ENCODE results near the gene RHOH.
"Not testable (repeated sequence)": the region's sequence is repeated elsewhere in the genome, so short reads cannot be mapped to it uniquely, and the experiment has no call there.

The RHOH gene

GRCh38 chr4:40264497-40264896 is 67.7 kb downstream of the RHOH start:
- DNase-seq = no peak

GRCh38 chr4:40264995-40265909 is 68.4 kb downstream of the RHOH start:
- DNase-seq = no peak

- no peak for DNase-seq
Measured at GRCh38 chr4:40265910-40266274, 69.1 kb downstream of the RHOH start.

GRCh38 chr4:40269133-40269532 is 72.3 kb downstream of the RHOH start:
- DNase-seq = no peak

GRCh38 chr4:40270609-40271008 is 73.8 kb downstream of the RHOH start:
- no peak for DNase-seq

DNA sequence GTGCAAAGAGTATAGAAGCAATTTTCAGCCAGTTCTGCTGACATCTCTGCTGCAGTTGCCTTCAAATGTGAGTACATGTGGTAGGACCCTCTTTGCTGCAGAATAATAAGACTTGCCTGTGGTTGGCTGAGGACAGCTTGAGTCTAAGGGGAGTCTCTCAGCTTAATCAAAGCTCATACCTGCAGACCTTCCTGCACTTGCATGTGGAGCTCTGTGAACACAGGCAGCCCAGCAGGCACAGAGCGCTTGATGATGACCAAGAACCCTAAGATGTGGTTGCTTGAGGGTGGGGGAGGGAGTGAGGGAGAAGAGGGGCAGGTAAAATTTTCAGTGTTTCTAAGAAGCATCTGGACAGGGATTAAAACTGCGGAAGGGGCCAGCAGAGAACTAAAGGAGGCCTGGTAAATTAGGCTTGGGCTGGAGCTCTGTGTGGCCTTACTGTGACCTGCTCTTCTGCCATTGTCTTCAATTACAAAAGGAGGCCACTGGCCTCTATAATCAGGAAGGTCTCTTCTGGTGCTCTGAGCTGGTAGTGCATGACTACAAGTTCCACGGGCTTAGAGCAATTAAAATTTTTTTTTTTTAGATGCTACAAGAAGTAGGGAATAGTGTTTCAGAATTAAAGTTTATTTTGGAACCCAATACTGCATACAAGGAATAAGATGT is 78.4 kb downstream of the RHOH start:
- no peak for DNase-seq

GRCh38 chr4:40276546-40276945 is 79.7 kb downstream of the RHOH start:
- DNase-seq = no peak

GRCh38 chr4:40280586-40280985 is 83.8 kb downstream of the RHOH start:
- DNase-seq = peak in 1 of 2 experiments; percentile 68

- no peak for DNase-seq
Measured at GRCh38 chr4:40281099-40281498, 84.3 kb downstream of the RHOH start.

GRCh38 chr4:40281913-40282312 is 85.1 kb downstream of the RHOH start:
- DNase-seq = no peak

DNA sequence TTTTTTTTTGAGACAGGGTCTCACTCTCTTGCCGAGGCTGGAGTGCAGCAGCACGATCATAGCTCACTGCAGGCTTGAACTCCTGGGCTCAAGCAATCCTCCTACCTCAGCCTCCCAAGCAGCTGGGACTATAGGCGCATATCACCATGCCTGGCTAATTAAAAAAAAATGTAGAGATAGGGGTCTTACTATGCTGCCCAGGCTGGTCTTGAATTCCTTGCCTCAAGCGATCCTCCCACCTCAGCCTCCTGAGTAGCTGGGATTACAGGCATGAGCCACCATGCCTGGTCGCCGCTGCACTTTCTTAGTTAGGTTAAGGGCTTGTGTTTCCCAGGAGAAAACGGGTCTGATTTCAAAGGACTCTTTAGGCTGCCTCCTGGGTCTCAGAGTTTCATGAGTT is 86.0 kb downstream of the RHOH start:
- DNase-seq = not testable (repeated sequence)

- DNase-seq = no peak
Measured at GRCh38 chr4:40283413-40283812, 86.6 kb downstream of the RHOH start.

DNA sequence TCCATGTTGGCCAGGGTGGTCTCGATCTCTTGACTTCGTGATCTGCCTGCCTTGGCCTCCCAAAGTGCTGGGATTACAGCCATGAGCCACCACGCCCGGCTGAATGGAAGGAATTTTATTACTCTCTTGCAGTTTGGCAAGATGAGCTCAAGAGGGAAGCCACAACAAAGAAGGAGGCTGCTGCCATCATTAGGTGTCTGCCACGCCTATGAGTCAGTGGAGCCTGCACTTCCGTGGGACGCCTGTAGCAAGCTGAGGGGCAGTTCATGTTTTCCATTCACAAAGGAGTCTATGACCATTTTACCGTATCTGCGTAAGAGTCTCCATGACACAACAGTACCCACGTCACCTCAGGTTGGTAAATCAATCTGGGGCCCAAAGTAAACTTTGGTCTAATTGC is 87.1 kb downstream of the RHOH start:
- DNase-seq = peak; percentile 83 to 84

- DNase-seq = no peak
Measured at GRCh38 chr4:40285692-40286091, 88.9 kb downstream of the RHOH start.

- no peak for DNase-seq
Measured at GRCh38 chr4:40288566-40288965, 91.7 kb downstream of the RHOH start.

GRCh38 chr4:40289366-40290188 is 92.7 kb downstream of the RHOH start:
- peak in 1 of 2 experiments; percentile 58 for DNase-seq

- not testable (repeated sequence) for DNase-seq
Measured at GRCh38 chr4:40290611-40291186, 93.9 kb downstream of the RHOH start.

DNA sequence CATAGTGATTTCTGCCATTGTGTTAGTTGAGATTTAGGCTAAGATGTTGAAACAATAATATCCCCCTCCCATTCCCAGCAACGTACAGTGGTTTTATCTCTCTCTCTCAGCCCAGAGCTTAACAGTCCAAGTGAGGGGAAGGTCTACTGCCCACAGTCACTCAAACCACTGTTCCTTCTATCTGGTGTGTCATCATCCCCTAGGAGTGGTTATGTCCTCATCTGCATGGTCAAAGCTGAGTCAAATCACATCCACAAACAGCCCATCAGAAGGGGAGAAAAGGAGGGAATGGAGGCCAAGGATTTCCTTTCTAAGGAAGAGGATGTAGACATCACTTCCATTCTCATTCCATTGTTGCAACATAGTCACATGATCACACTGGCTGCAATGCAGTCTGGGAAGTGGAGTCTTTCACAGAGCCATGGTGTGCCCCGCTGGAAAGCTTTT is 95.5 kb downstream of the RHOH start:
- DNase-seq = no peak

- DNase-seq = no peak
Measured at GRCh38 chr4:40294339-40294738, 97.5 kb downstream of the RHOH start.

- DNase-seq = not testable (repeated sequence)
Measured at GRCh38 chr4:40295030-40295429, 98.2 kb downstream of the RHOH start.

GRCh38 chr4:40295572-40295971 is 98.7 kb downstream of the RHOH start:
- no peak for DNase-seq

Measured in activated T-cell treated with anti-CD3 and anti-CD28 coated beads, Interleukin-2, amount 50 U/mL, for 48 hours (primary cell).